HAP-1 (cell line): ENCODE results near the gene FRRS1.

Experiments
- DNase-seq, 2 experiments: peaks; one replicate each; pipeline ENCODE4 v3.0.0-alpha.2; 2016 to 2020; ENCODE audit warnings: low spot score in 2 of 2
- H3K27me3 ChIP-seq: fragments of 250-450 bp; sonication (Bioruptor Pico); 2 replicates; pipeline ENCODE4 v1.5.1; 2020; ENCODE audit warnings: low read depth, mild to moderate bottlenecking, moderate library complexity
- H3K36me3 ChIP-seq: fragments of 250-450 bp; sonication (Bioruptor Pico); replicated peaks from 2 replicates; pipeline ENCODE4 v1.5.1; 2020; ENCODE audit warnings: mild to moderate bottlenecking
- H3K4me1 ChIP-seq: fragments of 250-450 bp; sonication (Bioruptor Pico); 2 replicates; pipeline ENCODE4 v1.5.1; 2020; ENCODE audit warnings: mild to moderate bottlenecking
- H3K4me3 ChIP-seq: fragments of 250-450 bp; sonication (Bioruptor Pico); 2 replicates; pipeline ENCODE4 v1.5.1; 2020; ENCODE audit warnings: mild to moderate bottlenecking, moderate library complexity
- H3K9me3 ChIP-seq: fragments of 250-450 bp; sonication (Bioruptor Pico); 2 replicates; pipeline ENCODE4 v1.5.1; 2020; ENCODE audit warnings: mild to moderate bottlenecking, moderate library complexity
- in situ Hi-C: fragments of 300-500 bp; cut with MboI; formaldehyde crosslinking; loops from 3 replicates; pipeline ENCODE4 v1.14.3; 2020; ENCODE audit warnings: low sequenced_read_pairs, inconsistent platforms, mixed read lengths

The FRRS1 gene

DNA sequence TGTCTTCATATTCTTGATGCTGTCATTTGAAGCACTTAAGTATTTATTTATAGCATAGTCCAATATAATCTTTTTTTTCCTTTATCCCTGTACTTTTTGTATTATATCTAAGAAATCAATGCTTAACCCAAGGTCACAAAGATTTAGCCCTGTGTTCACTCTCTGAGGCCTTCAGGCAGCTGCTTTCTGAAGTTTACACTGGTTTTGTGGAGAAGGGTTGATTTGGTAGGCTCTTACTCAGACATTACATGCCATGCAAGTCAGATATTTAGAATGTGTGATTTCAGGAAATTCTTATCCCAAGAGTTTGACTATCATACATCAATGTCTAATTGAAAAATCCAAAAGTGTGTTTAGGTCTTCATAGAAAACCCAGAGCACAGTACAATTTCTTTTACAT, 64.2 kb downstream of the FRRS1 start:
- Histone ChIP-seq H3K4me3 (no peak overlapping the region), H3K36me3 (no peaks in the 10 kb centered on the region), H3K4me1 (no peaks in the 10 kb centered on the region), H3K27me3 (peaks cover 13% of the 10 kb centered on the region), H3K9me3 (0 out of 2 replicates have a peak, but pooled peaks cover 3% of the 10 kb centered on the region)
- no peak for DNase-seq
- in situ Hi-C loops: loop anchor here (10.0 to 25.0 kb wide), 2 partner anchors 527 to 915 kb away; no protein-coding TSS in a partner anchor

DNA sequence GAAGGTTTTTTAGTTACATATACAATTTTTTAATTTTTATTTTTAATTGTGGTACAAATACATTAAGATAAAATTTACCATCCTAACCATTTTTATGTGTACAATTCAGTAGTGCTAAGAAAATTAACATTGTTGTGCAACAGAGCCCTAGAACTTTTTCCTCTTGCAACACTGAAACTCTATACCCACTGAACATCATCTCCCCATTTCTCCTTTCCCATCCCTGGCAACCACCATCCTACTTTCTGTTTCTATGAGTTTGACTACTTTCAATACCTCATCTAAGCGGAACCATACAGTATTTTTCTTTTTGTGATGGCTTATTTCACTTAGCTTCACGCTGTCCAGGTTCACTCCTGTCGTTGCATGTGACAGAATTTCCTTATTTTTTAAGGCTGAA, 66.4 kb downstream of the FRRS1 start:
- Histone ChIP-seq H3K9me3 (0 out of 2 replicates have a peak, but pooled peaks cover 3% of the 10 kb centered on the region), H3K27me3 (peaks cover 16% of the 10 kb centered on the region), H3K4me1 (no peaks in the 10 kb centered on the region), H3K4me3 (no peak overlapping the region), H3K36me3 (no peaks in the 10 kb centered on the region)
- DNase-seq: no peak
- in situ Hi-C loops: loop anchor here (10.0 to 25.0 kb wide), 2 partner anchors 525 to 913 kb away; no protein-coding TSS in a partner anchor

DNA sequence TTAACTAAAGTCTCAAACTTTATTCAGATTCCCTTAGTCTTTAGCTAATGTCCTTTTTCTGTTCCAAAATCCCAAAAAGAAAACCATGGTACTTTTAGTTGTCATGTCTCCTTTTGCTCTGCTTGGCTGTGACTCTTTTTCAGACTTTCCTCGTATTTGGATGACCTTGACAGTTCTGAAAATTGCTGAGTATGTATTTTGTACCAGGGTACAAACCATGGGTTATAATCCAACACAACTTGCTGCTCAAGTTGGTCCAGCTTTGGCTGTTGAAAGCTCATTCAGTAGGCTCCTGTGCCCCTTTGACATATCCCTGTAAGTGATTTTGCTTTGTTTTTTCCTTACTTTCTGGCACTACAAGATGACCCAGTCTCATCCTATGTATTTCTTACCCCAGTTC, 68.9 kb downstream of the FRRS1 start:
- Histone ChIP-seq H3K4me3 (no peak overlapping the region), H3K4me1 (no peaks in the 10 kb centered on the region), H3K9me3 (0 out of 2 replicates have a peak, but pooled peaks cover 3% of the 10 kb centered on the region), H3K27me3 (peaks cover 16% of the 10 kb centered on the region), H3K36me3 (no peaks in the 10 kb centered on the region)
- DNase-seq: no peak
- in situ Hi-C loops: no loop called here

DNA sequence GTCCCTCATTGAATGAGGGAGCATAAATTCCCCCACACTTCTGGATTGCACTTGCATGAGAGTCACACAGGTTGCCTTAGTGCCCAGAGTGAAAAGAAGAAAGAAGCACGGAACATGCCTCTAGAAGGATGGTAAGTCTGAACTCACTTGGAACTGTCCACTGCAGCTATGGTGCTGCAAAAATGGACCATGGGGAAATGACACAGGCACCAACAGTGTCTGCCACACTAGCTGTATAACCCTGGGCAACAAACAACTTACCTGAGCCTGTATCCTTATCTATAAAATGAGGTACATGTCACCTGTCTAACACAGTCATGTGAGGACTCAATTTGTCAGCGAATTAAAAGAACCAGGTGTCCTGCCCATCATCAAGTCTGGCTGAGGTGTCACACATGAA, 69.8 kb downstream of the FRRS1 start:
- Histone ChIP-seq H3K27me3 (peaks cover 16% of the 10 kb centered on the region), H3K36me3 (no peaks in the 10 kb centered on the region), H3K9me3 (0 out of 2 replicates have a peak, but pooled peaks cover 3% of the 10 kb centered on the region), H3K4me1 (no peaks in the 10 kb centered on the region), H3K4me3 (no peak overlapping the region)
- in situ Hi-C loops: no loop called here
- DNase-seq: no peak

DNA sequence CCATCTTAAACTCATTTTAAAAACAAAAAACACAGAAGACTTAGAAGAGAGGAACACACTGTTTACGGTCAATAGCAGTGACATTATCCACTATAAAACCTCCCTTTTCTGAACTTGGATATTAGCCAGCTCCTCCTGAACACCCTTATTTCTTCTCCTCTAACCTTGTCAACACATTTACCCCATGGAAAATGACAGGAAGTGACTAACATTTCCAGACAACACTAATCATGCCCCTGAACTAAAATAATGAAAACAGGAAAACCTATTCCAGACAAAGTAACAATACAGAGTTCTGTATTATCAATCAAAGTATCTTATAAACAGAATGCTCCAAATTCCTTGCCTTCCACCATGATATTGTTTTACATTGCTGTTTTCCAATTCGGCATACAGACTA, 75.3 kb downstream of the FRRS1 start:
- no peaks in the 10 kb centered on the region for H3K36me3 ChIP-seq
- in situ Hi-C loops: no loop called here
- H3K4me3 ChIP-seq: no peak overlapping the region
- peaks cover under 1% of the 10 kb centered on the region; the same call in 1 of the 2 replicates for H3K27me3 ChIP-seq
- DNase-seq: no peak
- no peaks in the 10 kb centered on the region for H3K4me1 ChIP-seq
- no peaks in the 10 kb centered on the region for H3K9me3 ChIP-seq

DNA sequence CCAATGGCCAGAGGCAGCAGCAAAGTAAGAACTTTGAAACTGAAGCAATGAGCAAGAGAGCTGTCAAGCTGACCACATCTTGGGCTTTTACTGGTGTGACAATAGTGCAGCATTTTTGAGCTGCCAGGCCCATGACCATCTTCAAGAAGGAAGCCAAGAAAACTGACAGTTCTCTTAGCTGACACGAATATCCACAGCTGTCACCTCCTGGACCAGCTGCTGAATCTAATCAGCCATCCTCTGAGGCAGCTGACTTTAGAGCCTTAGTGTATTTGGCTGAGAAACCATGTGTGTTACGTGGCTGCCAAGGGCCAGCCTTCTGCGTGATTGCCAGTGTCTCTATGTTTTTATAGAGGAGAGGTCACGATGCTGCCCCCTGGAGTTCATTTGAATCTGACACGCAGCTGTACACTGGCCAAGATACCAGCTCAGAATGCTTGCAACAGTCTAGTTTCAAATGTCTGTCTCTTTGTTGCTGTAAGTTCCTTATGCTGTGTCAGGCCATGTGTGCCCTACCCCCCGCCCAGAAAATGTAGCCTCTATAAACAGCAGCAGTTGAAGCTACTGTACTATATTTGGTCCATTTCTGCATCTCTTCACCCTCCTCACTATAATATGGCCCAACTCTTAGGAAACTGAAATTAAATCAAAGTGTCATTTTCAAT, 80.8 kb downstream of the FRRS1 start:
- no peaks in the 10 kb centered on the region for H3K9me3 ChIP-seq
- peak; percentile 68 to 85 for DNase-seq
- H3K27me3 ChIP-seq: no peaks in the 10 kb centered on the region
- no peaks in the 10 kb centered on the region for H3K4me1 ChIP-seq
- in situ Hi-C loops: no loop called here
- no peaks in the 10 kb centered on the region for H3K36me3 ChIP-seq
- no peak overlapping the region for H3K4me3 ChIP-seq

DNA sequence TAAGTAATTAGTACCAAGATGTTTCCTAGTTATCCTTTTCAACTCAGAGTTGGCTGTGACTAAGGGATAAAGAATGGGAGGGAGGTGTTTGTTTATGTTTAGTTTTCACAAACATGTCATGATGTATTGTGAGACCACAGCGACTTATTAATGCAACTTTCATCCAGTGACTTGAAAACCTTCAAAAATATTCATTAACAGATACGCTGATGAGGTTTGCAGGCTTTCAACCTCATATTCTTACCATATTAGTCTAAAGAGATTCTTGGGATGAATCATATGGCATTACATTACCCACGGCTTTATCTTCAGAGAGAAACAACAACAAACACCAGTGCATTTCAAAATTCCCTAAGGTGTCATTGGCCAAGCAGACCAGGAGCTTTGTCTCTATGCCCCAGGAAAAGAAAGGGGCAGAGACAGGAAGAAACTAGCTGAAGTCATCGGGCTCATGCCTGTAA, 84.1 kb downstream of the FRRS1 start:
- in situ Hi-C loops: no loop called here
- H3K4me1 ChIP-seq: no peaks in the 10 kb centered on the region
- no peak overlapping the region for H3K4me3 ChIP-seq
- no peaks in the 10 kb centered on the region for H3K9me3 ChIP-seq
- H3K27me3 ChIP-seq: no peaks in the 10 kb centered on the region
- DNase-seq: no peak
- no peaks in the 10 kb centered on the region for H3K36me3 ChIP-seq

DNA sequence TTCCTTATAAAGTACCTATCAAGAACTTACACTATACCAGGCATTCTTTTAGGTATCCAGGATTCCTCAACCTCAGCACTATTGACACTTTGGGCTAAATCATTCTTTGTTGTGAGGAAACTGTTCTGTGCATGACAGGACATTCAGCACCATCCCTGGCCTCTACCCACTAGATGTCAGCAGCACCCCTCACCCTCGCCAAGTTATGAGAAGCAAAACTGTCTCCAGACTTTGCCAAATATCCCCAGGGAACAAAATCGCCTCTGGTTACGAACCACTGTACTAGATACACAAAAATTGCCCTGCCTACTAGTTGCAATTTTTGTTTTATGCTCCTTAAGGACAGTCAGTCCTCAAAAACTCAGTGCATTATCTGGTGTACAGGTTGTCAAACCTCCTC, 84.9 kb downstream of the FRRS1 start:
- no peaks in the 10 kb centered on the region for H3K9me3 ChIP-seq
- H3K27me3 ChIP-seq: no peaks in the 10 kb centered on the region
- DNase-seq: peak; percentile 14 to 30
- no peaks in the 10 kb centered on the region for H3K4me1 ChIP-seq
- in situ Hi-C loops: no loop called here
- H3K4me3 ChIP-seq: no peak overlapping the region
- H3K36me3 ChIP-seq: no peaks in the 10 kb centered on the region

DNA sequence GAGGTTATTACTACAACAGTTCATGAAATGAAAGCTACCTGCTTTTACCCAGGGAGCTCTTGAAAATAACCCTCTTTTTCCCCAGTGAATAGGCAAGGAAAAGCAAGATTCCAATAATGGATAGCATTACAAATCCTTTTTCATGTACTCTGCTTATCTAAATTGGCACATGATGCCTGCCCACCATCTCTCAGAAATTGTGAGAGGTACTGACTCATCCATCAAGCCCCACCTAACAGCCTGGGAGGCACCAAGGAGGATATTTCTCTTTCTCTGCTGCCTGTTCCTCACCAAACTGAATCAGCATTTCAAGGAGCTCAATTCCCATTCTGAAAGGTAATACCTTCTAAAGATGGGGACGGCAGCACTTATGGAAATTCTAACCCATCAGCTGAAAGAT, 86.2 kb downstream of the FRRS1 start:
- Histone ChIP-seq H3K4me3 (no peak overlapping the region), H3K27me3 (no peaks in the 10 kb centered on the region), H3K9me3 (no peaks in the 10 kb centered on the region), H3K36me3 (no peaks in the 10 kb centered on the region), H3K4me1 (no peaks in the 10 kb centered on the region)
- in situ Hi-C loops: no loop called here
- DNase-seq: no peak

DNA sequence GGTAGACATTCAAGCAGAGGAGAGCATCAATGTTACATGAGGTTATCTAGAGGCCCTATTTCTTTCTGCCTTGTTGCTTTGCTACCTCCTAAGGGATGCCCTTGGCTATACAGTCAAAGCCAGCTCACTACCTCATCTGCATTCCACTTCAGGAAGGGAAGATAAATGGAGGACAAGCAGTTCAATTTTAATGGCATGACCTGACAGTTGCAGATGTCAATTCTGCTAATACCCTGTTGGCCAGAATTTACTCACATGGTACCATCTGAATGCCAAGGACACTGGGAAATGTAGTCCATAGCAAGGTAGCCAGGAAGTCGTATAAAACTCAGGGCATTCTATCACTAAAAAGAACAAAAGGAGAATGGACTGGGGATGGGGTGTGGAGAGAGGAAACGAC, 89.0 kb downstream of the FRRS1 start:
- no peak for DNase-seq

DNA sequence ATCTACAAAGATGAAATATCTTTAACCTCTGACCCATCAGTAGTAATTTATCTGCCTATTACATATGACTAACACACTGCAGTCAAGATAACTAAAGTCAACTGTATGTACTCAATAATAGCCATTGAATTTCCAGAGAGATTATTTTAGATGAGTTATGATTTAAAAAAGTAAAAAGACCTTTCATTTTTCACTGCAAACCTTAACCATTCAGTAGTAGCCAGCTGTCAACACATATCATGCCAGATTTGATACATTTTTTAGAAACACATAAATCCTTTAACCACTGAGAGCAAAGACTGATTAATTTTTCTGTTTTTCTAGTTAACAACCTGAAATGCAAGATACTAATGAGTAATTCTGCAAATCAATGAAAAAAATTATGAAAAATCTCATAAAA, 89.6 kb downstream of the FRRS1 start:
- no peak for DNase-seq
- no peaks in the 10 kb centered on the region for H3K36me3 ChIP-seq
- in situ Hi-C loops: no loop called here
- no peak overlapping the region for H3K4me3 ChIP-seq
- H3K27me3 ChIP-seq: no peaks in the 10 kb centered on the region
- H3K4me1 ChIP-seq: peaks cover 6% of the 10 kb centered on the region
- no peaks in the 10 kb centered on the region for H3K9me3 ChIP-seq

More for the DNA sequence above, 89.0 kb downstream of the FRRS1 start:
- in situ Hi-C loops: no loop called here
- Histone ChIP-seq H3K4me3 (no peak overlapping the region), H3K9me3 (no peaks in the 10 kb centered on the region), H3K4me1 (peaks cover 6% of the 10 kb centered on the region), H3K27me3 (no peaks in the 10 kb centered on the region), H3K36me3 (no peaks in the 10 kb centered on the region)

DNA sequence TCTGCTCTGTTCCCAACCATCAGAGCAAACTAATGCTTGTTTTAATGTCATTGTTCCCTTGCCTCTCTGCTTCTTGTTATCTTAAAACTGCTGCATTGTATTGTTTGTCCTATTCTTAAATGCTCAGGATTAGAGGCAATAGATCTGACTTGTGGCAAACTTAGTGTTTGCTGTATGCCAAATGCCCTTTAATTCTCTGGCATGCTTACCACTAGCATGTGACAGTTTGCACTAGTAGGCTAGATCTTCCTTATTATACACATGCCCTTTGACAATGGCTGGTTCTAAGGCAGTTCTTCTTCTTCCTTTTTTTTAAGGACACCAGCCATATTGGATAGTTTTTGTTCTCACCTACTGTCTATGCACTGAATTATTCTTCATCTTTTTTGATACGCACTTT, 90.4 kb downstream of the FRRS1 start:
- H3K4me1 ChIP-seq: peaks cover 6% of the 10 kb centered on the region
- no peaks in the 10 kb centered on the region for H3K27me3 ChIP-seq
- DNase-seq: no peak
- no peak overlapping the region for H3K4me3 ChIP-seq
- no peaks in the 10 kb centered on the region for H3K36me3 ChIP-seq
- no peaks in the 10 kb centered on the region for H3K9me3 ChIP-seq
- in situ Hi-C loops: no loop called here

DNA sequence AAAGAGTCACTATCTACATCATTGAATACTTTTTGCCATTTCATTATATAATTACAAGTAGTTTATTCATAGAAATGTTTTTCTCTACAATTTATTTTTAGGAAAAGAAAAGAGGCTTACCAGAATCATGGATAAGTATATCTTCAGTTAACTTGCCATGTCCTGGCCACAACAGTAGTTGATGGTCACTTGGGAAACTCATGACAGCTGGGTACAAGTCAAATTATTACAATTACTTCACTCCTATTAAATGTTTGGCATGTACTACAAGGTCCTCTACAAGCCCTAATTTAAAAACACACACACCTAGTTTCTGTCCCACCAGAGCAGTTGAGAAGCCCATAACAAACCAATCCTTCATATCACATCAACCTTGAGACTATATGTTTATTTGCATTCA, 91.1 kb downstream of the FRRS1 start:
- Histone ChIP-seq H3K4me3 (no peak overlapping the region), H3K36me3 (no peaks in the 10 kb centered on the region), H3K4me1 (peaks cover 6% of the 10 kb centered on the region), H3K9me3 (no peaks in the 10 kb centered on the region), H3K27me3 (no peaks in the 10 kb centered on the region)
- DNase-seq: no peak
- in situ Hi-C loops: no loop called here

DNA sequence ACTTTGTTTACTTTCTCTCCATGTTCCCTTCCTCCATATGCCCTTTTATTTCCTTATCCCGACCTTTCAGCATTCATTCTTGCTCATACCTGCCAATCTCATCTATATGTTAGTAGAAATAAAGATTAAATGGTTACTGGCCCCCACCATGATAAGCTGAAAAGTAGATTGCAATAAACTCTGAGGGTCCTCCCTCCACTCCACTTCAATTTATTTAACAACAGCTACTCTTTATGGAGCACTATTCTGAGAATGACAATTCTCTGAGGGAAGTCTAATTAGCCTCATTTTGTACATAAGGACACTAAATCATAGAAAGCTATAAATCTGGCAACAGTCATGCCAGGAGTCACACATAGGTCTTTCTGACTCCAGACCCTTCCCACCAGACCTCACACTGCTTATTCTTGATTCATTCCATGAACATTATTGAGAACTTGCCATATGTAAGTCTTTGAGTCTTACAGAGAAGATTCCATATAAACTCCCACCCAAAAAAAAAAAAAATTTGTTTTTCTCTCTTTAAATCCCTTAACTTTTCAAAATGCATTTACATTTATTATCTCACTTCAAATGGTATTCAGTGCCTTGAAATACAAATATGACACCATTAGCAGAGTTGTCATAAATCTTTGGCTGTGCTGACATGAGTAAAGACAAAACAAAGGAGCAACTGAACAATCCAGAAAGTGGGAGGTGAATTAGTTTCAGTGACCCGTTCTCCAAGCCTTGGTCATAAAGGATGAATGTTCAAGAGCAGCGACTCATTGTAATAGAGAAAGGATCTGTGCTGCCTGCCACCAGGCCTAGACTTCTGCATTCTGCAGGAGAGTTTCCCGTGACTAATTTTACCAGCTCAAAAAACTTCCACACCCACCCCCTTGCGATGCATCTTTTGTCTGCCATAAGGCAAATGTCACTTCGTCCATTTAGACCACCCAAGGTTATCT, 92.0 kb downstream of the FRRS1 start:
- DNase-seq: no peak
- H3K9me3 ChIP-seq: no peaks in the 10 kb centered on the region

More for the DNA sequence above, 92.0 kb downstream of the FRRS1 start:
- Histone ChIP-seq H3K36me3 (no peaks in the 10 kb centered on the region), H3K4me1 (peaks cover 6% of the 10 kb centered on the region), H3K27me3 (no peaks in the 10 kb centered on the region), H3K4me3 (no peak overlapping the region)
- in situ Hi-C loops: no loop called here
